ENCODE results near the gene SLC9A6.

Gene SLC9A6

DNA sequence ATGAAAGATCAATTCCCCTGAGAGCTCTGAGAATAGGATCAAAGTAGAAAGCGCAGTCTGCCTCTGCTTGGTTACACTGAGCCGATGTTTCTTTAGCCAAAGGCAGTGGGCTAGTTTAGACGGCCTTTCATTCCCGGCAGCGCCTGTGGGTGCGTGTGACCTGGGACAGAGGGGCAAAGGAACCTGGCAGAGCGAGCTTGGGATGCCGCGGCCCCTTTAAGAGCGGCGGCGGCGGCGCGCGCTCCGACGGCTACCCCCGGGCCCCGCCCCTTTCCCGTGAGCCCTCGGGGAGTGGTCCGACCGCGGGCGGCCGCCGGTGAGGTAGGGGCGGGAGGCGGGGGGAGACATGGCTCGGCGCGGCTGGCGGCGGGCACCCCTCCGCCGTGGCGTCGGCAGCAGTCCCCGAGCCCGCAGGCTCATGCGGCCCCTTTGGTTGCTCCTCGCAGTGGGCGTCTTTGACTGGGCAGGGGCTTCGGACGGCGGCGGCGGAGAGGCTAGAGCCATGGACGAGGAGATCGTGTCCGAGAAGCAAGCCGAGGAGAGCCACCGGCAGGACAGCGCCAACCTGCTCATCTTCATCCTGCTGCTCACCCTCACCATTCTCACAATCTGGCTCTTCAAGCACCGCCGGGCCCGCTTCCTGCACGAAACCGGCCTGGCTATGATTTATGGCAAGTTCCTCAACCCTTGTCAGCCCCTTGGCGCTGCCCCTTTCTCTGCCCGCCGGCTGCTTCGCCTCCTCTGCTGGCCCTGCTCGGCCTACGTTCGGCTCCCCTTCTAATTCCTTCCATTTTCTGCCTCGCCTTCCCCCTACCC is at the start of gene SLC9A6:
Gene SLC9A6, plus strand, starts transcription at position 279 of the 816 bp plus-strand sequence. Its CDS starts 224 bp downstream, at position 503.
- peak; percentile 90 for DNase-seq

DNA sequence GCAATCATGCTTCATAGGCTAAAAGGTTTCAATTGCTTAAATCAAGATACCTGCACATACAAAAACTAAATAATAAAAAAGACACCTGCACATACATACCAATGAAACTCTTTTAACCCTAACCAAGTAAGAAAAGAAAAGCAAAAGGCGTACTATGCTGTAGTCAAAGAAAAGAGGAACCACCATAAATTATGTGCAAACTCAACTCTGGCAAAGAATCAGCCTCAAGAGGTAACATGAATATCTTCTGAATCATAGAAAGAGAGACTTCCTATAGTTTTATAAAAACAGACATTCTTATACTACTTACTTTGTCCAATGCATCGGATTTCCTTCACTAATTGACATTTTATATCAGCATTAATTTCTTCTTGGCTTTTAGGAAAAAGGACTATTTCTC is 40.7 kb upstream of the SLC9A6 start:
- no peak for DNase-seq

DNA sequence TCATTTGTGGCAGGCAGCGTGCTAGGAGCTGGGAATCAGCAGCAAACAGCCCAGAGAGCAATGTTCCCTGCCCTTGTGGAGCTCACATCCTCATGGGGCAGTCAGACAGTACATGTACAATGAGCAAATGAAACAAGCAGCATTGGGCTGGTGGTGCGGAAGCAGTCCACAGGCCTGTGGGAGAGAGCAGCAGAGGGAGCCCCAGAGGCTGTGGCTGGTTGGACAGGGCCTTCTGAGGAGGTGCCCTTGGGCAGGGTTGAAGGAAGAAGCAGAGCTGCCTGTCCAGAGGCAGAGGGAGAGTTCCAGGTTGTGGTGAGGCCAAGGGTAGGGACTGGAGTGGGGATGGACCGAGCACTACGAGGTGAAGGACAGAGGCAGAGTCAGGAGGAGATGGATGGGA is 33.9 kb upstream of the SLC9A6 start:
- DNase-seq, result no peak

DNA sequence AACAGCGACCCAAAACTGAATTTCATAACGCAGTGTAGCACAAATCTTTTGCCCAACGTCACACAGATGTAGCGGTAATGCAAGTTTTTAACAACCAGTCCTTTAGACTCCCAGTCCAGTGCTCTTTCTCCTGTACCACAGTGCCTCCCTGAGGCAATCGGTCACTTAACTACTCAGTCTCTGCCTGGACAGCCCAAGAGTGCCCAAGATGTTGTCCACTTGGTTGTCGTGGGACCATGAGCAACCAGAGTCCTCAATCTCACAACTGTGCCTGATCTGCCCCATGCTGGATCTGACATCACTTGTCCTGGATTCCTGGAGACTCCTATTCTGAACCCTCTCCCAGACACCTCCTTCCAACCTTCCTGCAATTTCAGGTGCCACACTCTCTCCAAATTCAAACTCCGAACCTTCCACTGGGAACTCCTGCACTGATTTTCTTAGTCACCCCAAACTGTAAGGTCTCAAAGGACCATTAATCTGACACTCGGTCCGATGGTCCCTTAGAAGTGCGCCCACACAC is 12.1 kb upstream of the SLC9A6 start:
- peak; percentile 46 for DNase-seq

DNA sequence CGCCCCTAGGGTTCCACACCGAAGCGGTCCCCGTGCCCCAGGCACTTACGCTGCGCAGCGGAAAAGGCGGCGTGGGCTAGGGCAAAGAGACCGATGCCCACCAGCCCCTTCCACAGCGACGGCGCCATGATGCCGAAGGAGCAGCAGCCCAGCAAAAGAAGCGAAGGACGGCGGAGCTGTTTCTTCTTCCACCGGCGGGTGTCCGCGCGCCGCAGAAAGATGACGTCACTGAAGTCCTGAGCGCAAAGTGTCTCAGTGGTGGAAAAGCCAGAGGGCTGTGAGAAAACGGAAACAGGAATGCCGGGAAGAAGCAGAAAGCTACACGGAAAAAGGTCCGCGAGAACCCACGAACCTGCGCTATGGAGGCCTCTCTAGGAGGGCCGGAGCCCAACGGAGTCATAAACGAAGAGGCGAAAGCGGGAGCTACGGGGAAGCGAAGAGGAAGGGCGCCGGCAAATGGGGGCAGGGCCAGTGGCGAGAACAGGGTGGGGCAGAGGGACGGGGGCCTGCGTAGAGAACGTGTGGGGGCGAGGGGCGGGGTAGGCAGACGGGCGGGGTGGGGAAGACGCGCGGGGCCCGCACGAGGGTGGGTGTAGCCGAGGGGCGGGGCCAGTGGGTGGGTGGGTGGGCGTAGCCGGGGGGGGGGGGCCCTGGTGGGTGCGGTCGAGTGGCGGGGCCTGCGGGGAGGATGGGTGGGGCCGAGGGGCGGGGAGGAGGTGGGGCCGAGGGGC is 11.5 kb upstream of the SLC9A6 start, which contains the start of gene MMGT1:
Gene MMGT1, minus strand, starts transcription at position 441 of the 731 bp plus-strand sequence. Its CDS starts 313 bp downstream, at position 128.
- peak; percentile 94 for DNase-seq

DNA sequence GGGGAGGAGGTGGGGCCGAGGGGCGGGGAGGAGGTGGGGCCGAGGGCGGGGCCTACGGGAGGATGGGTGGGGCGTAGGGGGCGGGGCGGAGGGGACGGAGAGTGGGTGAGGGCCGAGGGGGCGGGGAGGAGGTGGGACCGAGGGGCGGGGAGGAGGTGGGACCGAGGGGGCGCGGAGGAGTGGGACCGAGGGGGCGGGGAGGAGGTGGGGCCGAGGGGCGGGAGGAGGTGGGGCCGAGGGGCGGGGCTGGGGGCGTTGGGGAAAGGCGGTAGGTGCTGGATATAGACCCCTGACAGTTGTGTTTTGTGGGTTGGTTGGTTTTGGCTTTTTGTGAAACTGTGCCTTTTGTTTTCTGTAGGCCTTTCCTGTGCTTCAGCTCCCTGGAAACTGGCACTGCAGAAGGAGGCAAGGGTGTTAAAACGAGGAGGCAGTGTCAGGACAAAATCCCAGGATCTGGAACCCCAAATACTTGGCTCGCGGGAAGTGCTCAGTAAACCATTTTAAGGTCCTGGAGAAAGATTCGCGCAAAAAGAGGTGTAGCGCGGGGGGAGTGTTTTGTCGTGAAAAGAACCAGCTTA is 10.9 kb upstream of the SLC9A6 start:
- peak; percentile 87 for DNase-seq

DNA sequence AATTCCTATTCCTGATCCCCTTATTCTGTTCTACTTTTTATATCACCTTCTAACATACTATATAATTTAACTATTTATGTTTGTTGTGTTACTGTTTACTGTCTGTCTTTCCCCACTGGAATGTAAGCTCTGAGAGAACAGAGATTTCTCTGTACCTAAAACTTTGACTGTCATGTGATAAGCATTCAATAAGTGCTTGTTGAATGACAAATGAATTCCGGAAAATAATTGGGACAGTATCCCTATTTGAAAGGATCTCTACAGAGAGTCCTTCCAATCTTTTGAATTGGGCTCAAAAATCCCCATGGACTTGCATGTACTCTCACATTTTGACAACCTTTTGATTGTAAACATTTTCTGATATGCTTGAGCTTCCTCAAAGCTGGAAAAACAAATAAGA is 9.8 kb upstream of the SLC9A6 start:
- no peak for DNase-seq

DNA sequence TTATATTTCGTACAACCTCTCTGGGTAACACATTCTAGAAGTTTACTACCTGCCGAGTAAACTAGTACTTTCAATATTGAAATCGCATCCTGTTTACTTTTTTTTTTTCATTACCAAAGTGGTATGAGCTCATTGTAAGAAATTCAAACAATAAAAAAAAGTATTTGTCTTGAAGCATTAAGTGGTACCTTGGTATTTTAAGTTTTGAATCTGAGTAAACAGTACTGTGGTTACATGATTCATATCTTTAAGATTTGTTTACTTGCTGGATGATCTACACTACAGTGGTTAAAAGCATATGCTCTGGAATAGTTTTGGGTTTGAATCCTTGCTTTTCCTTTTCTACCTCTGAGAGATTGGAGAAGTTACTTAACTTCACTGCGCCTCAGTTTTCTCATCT is 7.6 kb upstream of the SLC9A6 start:
- DNase-seq, result no peak

DNA sequence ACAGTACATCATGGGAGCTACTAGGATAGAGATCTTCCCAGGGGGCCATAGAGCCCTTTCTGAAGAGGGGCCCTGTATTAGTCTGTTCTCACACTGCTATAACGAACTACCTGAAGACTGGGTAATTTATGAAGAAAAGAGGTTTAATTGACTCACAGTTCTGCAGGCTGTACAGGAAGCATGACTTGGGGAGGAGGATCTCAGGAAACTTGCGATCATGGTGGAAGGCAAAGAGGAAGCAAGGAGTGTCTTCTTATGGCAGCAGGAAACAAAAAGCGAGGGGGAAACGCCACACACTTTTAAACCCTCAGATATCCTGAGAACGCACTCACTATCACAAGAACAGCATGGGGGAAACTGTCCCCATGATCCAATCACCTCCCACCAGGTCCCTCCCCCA is 4.2 kb upstream of the SLC9A6 start:
- no peak for DNase-seq

DNA sequence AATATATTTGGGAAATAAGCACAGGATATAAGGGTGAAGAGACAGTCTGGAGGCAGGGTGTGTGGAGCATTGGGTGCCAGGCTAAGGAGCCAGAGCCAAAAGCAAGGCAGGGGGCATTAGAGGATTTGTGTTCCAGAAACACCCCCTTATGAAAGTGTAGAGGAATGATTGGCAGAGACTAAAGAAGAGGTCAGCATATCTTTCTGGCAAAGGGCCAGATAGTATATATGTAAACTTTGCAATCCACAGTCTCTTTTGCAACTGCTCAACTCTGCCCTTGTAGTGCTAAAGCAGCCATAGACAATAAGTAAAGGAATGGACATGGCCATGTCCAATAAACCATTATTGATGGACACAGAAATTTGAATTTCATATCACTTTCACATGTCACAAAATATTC is 3.6 kb upstream of the SLC9A6 start:
- no peak for DNase-seq

DNA sequence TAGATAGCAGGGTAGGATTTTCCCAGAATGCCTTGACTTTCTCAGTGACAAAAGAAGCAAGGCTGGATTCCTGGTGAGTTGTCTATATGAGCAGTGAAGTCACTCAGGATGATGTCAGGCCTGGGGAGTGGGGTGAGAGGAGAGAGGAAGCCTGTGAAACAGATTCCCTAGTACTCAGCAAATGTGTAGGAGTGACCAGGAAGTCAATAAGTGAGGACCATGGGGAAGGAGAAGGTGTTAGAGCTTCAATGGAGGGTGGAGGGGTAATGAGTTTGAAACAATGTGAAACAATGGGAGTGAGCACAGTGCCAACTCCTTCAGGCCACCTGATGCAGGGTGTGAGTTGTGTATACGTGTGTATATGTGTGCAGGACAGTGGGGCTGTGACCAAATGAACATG is 2.4 kb upstream of the SLC9A6 start:
- DNase-seq, result no peak

DNA sequence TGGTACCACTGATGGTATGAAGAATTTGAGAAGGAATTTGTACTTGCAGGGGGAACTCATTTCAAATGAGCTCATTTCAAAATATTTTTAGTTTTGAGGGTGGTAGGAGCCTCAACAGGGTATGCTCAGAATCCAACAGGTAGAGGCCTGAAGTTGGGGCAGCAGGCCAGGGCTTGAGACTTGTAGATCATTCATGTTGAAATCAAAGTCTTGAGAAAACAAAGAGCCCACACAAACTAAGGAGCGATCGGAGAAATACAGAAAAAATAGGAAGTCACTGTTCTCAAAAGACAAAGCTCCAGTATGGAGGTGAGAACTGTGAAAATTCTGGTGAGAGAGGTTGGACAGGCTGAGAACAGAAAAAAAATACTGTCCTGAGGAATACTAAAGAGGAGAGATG is 979 bp upstream of the SLC9A6 start:
- no peak for DNase-seq

DNA sequence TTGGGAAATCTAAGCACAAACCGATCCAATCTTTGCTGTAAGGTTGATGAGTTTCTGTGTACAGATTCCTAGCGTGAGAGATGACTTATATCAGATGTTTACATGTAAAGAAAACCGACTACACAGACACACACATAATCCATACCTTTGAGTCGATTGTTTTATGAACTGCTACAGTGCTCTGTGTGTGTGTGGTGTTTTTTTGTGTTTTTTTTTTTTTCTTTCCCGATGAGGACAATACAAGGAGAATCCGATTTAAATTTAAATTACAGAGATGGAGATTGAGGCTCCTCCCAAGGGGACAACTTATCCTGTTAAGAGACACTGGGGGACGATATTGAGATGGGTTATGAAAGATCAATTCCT is 461 bp upstream of the SLC9A6 start:
- no peak for DNase-seq

DNA sequence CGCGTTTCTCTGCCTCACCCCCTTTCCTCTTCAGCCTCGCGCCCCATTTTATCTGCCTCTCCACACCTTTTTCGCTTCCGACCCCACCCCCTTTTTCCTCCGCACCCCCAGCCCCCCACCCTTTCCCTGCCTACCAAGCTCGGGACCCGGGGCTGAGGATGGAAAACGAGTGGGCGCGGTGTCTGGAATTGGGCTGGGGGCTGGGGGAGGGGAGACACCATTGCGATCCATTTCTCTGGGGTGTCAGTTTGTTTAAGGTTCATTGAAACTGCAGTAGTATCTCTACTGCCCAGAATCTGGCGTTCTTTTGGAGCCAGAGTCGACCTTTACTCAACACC is 707 bp downstream of the SLC9A6 start:
- no peak for DNase-seq

DNA sequence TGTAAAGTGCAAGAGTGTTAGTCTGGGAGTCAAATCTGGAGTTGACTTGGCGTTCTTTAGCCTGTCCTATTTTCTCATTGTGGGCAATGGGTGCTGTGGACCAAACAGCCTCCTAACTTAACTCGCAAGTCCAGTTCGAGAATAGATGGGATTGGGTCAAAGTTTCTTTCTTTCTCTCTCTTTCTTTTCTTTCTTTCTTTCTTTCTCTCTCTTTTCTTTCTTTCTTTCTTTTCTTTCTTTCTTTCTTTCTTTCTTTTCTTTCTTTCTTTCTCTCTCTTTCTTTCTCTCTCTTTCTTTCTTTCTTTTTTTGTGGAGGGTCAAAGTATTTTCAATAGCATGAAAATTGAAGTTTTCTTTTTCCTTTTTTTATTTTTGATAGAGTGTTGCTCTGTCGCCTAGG is 3.0 kb downstream of the SLC9A6 start:
- DNase-seq, result no peak

DNA sequence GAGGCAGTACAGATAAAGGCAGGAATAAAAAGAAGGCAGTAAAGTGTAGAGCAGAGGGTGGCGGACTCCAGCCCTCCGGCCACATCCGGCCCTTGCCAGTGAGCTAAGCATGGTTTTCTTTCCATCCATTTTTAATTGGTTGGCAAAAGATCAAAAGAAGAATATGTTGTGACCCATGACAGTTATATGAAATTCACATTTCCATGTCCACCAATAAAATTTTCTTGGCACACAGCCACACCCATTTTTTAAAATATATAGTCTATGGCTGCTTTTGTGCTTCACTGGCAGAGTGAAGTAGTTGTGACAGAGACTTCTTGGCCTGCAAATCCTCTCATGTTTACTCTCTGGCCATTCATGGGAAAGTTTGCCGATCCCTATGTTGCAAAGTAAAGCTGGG is 29.8 kb downstream of the SLC9A6 start:
- DNase-seq, result no peak

DNA sequence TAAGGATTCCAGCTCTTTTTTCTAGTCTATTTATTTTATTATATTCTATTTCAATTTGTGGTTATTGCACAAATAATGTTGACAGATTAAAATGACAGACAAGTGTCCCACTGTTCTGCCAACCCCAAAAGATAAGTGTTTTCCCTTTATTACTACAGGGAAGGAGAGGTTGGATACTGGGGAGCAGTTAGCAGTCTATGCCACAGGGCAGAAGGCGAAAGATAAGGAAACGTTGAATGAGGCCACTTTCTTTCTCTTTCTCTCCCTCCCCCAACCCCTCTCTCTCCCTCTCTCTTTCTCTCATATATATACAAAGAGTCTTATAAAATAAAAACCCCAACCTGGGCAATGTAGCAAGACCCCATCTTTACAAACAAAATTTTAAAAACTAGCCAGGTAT is 31.6 kb downstream of the SLC9A6 start:
- DNase-seq, result no peak

DNA sequence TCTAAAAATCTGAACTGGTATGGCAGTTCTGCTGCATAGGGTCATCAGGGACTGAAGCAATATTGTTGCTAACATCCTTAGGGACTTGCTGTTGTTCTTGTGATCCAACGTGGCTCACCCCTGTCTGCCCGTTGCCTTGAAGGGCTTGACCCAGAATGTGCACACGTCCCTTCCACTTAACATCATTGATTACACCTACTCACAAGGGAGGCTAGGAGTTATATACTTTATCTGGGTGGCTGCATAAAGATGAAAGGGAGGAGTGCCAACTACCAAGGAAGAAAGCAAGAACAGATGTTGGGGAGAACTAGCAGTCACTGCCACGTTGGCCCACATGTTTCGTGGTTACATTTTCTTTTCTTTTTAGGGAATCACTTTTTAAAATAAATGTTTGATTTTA is 34.0 kb downstream of the SLC9A6 start:
- DNase-seq, result no peak

DNA sequence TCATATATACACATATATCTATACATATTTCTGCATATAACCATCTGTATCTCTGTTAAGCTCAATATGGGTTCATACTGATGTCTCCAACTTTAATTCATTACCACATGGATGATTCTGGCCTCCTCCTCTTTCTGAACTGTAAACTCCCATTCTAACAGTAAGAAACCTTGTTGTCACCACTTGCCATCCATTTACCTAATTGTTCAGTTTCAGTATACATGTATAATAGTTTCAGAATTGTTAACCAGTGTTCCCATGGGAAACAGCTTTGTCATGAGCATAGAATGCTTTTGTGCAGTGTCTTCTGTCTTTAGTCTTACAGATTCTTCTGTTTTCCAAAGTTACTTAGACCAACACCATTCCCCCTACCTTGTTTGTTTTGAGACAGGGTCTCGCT is 35.9 kb downstream of the SLC9A6 start:
- DNase-seq, result no peak

DNA sequence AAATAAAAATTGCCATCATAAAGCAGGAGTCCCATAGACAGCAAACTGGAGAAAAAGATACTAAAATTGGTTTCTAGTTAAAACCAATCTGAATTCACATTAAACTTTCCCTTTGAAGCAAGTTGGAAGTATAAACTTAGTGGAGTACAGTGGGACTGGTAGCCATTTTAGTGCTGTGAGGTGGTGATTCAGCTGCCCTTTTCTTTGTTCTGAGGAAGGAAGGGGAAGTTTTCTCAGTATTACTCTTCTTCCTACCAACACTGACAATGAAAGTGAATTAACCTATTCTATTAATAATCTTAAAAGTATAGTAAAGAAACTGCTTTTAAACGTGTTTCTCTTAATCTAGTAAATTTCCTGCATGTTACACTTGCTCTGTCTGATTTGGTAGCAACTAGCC is 36.7 kb downstream of the SLC9A6 start:
- DNase-seq, result no peak

DNA sequence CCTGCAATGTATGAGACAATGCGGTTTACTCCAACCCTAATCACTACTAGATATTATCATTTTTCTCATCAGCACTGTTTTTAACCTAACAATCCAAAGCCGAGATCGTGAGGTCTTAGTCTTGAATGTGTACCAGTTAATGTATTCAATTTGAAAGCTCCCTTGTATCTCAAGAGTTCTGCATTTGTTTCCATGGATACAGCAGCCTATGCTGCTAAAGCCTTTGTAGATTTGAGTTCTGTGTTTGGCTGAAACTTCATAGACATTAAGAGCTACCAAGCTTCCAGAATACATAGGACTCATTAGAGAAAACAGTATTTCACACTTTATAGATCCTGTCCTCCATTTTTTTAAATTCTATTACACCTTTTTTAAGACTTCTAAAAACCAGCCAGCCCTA is 39.9 kb downstream of the SLC9A6 start:
- DNase-seq, result no peak

DNA sequence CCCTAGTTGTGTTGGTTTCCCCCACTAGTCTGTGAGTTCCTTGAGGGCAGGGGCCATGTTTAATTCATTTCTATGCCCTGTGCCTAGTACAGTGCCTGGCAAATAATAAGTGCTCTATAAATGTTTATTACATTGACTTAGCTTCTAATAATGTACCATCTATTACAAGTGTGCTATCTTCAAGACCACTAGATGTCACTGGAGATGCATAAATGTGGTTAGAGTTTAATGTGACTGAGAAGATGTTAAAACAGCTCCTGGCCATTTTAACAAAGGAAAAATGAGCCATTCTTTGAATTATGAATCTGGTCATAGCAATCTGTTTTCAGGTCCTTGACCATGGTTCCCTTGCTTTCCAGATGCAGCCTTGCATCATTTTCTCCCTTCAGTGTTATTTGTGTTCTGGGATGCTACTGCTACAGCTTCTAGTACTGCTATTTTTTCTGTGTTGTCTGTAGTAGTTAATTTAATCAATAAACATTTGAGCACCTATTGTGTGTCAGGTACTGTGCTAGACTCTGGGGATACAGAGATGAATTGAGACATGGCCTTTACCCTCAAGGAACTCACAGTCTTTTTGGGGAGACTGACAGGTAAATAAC is 43.2 kb downstream of the SLC9A6 start:
- DNase-seq, result peak; percentile 74

DNA sequence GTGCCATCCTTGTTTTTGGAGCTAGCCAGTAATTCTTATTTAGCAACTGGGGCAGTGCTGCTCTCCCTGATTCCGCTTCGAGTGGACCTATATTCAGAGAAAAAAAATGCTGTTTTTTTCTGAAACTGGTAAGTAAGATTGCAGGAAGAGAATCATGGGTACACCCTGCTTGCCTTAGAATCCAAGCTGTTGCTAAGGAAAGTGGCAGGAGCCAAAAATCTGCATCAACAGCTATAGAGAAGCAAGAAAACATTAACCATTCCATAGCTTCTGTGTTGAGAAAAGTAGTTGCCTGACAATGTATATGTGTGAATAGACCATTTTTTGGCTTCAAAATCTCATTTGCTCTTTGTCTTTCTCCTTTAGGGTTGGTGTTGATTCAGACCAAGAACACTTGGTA is 44.5 kb downstream of the SLC9A6 start:
- DNase-seq, result no peak

All from NCI-H82 (cell line).